LNCaP clone FGC (cell line): Measurements from ENCODE around the gene PDAP1.
A peak's percentile ranks its signal among the peaks of the same experiment; 100 is the strongest.

Experiments
- DNase-seq: peaks from one replicate; pipeline ENCODE4 v3.0.0-alpha.2; 2011; ENCODE audit warnings: low read depth
- H3K4me3 ChIP-seq: 2 replicates; pipeline ENCODE4 v1.5.1; 2011; ENCODE audit warnings: mild to moderate bottlenecking, low read depth, low read length, control low read depth
- TF ChIP-seq, protein P1 (sequence below): IDR thresholded peaks from 2 replicates; pipeline ENCODE4 v1.5.1; 2012; ENCODE audit warnings: mild to moderate bottlenecking; ENCODE audit not compliant: control insufficient read depth, insufficient read depth; ENCODE audit errors: extremely low read depth

The PDAP1 gene

DNA sequence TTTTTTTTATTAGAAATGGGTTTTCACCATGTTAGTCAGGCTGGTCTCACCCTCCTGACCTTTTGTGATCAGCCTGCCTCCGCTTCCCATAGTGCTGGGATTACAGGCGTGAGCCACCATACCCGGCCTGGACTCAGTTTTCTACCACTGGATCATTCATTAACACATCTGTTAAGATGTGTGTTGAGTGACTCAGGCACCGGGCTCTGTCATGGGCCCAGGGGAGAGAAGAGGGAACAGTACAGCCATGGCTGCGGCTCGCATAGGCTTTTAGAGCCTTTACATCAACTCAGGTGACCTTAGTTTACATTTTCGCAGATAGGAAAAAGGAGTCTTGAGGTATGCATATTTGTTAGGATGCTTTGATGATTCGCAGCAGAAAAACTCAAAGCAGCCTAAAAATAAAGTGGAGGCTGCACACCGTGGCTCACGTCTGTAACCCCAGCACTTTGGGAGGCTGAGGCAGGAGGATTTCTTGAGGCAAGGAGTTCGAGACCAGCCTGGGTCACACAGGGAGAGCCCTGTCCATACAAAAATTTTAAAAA lies 36.9 kb downstream of the PDAP1 start:
- no peak for DNase-seq
- H3K4me3 ChIP-seq = no peak overlapping the region
- TF ChIP-seq, protein P1, sequence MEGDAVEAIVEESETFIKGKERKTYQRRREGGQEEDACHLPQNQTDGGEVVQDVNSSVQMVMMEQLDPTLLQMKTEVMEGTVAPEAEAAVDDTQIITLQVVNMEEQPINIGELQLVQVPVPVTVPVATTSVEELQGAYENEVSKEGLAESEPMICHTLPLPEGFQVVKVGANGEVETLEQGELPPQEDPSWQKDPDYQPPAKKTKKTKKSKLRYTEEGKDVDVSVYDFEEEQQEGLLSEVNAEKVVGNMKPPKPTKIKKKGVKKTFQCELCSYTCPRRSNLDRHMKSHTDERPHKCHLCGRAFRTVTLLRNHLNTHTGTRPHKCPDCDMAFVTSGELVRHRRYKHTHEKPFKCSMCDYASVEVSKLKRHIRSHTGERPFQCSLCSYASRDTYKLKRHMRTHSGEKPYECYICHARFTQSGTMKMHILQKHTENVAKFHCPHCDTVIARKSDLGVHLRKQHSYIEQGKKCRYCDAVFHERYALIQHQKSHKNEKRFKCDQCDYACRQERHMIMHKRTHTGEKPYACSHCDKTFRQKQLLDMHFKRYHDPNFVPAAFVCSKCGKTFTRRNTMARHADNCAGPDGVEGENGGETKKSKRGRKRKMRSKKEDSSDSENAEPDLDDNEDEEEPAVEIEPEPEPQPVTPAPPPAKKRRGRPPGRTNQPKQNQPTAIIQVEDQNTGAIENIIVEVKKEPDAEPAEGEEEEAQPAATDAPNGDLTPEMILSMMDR = no peak

DNA sequence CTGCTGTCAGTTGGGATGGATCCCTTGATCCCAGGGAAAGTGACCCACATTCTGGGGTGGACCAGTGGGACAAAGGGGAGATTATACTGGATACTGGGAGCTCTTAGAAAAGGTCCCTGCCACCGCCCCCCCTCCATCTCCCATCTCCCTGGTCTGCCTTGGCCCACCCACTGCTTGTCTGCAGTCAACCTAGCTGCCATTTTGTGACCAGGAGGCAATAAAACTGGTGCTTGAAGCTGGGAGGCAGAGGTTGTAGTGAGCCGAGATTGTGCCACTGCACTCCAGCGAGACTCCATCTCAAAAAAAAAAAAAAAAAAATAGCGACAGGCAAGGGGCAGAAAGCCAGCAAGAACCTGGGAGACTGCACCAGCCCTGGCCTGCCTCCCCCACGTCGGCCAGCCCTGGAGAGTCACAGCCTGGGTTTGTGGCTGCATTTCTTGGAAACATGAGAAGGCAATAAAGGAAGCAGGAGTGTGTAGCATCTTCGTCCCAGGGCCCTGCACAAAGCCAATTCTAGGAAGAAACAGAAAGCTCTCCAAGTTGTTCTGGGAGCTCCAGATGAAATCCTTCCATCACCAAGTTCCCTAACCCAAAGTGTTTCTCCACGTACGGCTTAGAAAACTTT lies 38.5 kb downstream of the PDAP1 start:
- H3K4me3 ChIP-seq = no peak overlapping the region
- DNase-seq = no peak
- TF ChIP-seq, protein P1 = no peak

DNA sequence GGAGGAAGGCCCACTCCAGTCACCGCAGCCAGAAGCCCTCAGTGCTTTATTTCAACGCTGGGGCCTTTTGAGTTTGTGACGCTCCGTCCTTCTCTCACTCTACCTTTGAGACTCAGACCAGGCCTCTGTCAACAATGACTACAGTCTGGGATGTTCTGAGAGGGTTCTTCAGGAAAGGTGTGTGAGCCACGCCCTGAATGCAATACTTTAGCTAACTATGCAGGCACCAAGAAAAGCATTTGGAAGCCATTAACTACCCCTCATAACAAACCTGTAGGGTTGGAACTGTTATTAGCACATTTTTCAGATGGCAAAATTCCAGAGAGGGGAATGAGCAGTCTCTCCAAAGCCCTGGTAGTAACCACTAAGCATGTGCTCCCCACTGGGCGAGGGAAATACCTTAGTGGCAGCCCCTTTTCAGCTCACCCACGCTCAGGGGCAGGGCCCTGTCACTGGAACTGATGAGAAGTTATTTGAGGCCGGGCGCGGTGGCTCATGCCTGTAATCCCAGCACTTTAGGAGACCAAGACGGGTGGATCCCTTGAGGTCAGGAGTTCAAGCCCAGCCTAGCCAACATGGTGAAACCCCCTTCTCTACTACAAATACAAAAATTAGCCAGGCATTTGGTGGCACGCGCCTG lies 39.5 kb downstream of the PDAP1 start:
- TF ChIP-seq, protein P1 = no peak

DNA sequence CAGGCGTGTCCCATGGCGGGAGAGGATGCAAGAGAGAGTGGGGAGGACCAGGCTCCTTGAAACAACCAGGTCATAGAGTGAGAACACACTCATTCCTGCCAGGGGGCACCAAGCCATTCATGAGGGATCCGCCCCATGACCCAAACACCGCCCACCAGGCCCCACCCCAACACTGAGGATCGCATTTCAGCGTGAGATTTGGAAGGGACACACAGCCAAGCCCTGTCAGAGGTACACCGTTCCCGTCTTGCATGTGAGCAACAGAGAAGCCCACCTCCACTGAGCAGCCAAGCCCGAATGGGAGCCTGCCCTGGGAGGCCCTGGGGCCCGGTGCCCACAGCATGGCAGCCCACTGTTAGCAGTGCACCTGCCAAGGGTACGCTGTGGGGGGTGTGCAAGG lies 41.8 kb downstream of the PDAP1 start:
- TF ChIP-seq, protein P1 = no peak
- no peak overlapping the region for H3K4me3 ChIP-seq
- no peak for DNase-seq

More for the DNA sequence above, 39.5 kb downstream of the PDAP1 start:
- no peak overlapping the region for H3K4me3 ChIP-seq
- no peak for DNase-seq

DNA sequence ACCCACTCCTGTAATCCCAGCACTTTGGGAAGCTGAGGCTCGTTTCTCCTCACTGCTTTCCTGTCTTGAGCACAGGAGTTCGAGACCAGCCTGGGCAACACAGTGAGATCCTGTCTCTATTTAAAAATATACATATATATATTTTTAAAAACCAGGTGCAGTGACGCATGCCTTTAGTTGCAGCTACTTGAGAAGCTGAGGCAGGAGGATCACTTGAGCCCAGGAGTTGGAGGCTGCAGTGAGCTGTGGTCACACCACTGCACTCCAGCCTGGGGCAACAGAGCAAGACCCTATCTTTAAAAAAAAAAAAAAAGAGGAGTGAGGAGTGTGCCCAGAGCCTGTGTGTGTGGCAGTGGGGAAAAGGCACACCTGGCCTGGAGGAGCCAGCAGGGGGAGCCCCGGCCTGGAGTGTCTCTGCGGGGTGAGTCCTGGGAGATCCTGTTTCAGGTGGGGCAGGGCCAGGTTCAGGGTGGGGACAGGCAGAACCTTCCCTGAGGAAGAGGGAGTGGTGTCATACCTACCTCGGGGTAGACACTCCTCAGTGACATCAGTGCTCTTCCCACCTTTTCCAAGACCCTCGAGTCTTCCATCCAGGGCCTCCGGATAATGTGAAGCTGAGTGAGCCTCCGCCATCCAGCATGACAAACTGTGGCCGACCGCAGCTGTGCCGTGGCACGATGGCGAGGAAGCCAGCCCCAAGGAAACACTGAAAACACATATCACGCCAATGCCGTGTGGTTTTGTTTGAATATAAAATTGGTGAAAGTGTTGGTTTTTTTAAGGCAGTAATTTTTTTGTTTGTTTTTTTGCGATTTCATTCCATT lies 42.9 kb downstream of the PDAP1 start:
- no peak overlapping the region for H3K4me3 ChIP-seq
- TF ChIP-seq, protein P1 = peak; percentile 56
- no peak for DNase-seq

DNA sequence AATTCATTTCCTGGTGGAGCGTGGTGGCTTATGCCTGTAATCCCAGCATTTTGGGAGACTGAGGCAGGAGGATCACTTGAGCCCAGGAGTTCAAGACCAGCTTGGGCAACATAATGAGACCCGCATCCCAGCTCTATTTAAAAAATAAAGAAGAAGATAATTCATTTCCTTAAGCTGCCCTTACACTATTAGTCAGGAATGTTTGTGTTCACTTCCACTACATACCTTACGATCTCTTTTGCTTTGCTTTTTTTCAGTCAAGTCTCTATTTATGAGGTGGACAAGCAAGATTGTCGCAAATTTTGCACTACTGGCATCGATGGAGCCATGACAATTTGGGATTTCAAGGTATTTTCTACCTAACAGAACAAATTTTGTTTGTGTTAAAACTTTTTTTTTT lies 45.1 kb downstream of the PDAP1 start:
- no peak for DNase-seq
- TF ChIP-seq, protein P1 = no peak

More for the DNA sequence above, 45.1 kb downstream of the PDAP1 start:
- no peak overlapping the region for H3K4me3 ChIP-seq
